AG09319 (cell line): ENCODE data around the gene SPDEF.

Experiments
- DNase-seq: peaks from one replicate; pipeline ENCODE4 v3.0.0-alpha.2; 2010; ENCODE audit warnings: low read depth; ENCODE audit errors: extremely low read depth
- CTCF ChIP-seq: IDR thresholded peaks from 2 replicates; pipeline ENCODE4 v1.5.1; 2011; ENCODE audit warnings: low read depth, mild to moderate bottlenecking, inconsistent platforms, low read length, moderate library complexity

The SPDEF gene

GRCh38 chr6:34597605-34598353, 41.6 kb upstream of the SPDEF start:
- no peak for DNase-seq
- no peak for TF ChIP-seq CTCF

- TF ChIP-seq CTCF: no peak
- no peak for DNase-seq
Measured at GRCh38 chr6:34596798-34597197, 40.7 kb upstream of the SPDEF start.

GRCh38 chr6:34595332-34596184, 39.4 kb upstream of the SPDEF start:
- TF ChIP-seq CTCF: no peak

GRCh38 chr6:34593701-34594100, 37.6 kb upstream of the SPDEF start:
- no peak for DNase-seq
- TF ChIP-seq CTCF: no peak

More at GRCh38 chr6:34595332-34596184, 39.4 kb upstream of the SPDEF start:
- DNase-seq: peak; percentile 36

- no peak for TF ChIP-seq CTCF
- DNase-seq: no peak
Measured at GRCh38 chr6:34592208-34592952, 36.3 kb upstream of the SPDEF start.

- no peak for TF ChIP-seq CTCF
- no peak for DNase-seq
Measured at GRCh38 chr6:34589691-34590090, 33.6 kb upstream of the SPDEF start.
